GM12878 (cell line): Measurements from ENCODE around the gene PLEKHM1. TPM values are rescaled to one million over a fixed set of nuclear protein-coding genes. Genes with fewer than 3 reads are reported as not detected.
A peak's percentile ranks its signal among the peaks of the same experiment; 100 is the strongest.

Experiments used
- ATAC-seq: fragments of 200-7000 bp; cut with Tn5 transposase; 3 replicates; pipeline ENCODE4 v1.9.1; 2020; ENCODE audit warnings: mild to moderate bottlenecking, moderate library complexity
- BruUV-seq: library from RNA; stranded (reverse); fragments of 400-500 nt; replicated peaks from 2 replicates; lab custom pipeline; 2021; lab: Mats Ljungman, UMichigan
- CTCF ChIA-PET: fragments of 300-600 bp; sonication (Branson Sonifier 250); formaldehyde crosslinking; extraction: SDS; loops from one replicate; lab custom pipeline; 2021; ENCODE audit warnings: inconsistent platforms; lab: Yijun Ruan, JAX
- POLR2A ChIA-PET: fragments of 350-600 bp; formaldehyde crosslinking; extraction: SDS; loops from one replicate; lab custom pipeline; 2021; ENCODE audit warnings: inconsistent platforms; lab: Charles Lee
- RAD21 ChIA-PET: fragments of 300-600 bp; sonication (Branson Sonifier 250); formaldehyde crosslinking; loops from one replicate; lab custom pipeline; 2023; ENCODE audit warnings: antibody characterized with exemption; ENCODE audit not compliant: unreplicated experiment; lab: Charles Lee
- SMC1A ChIA-PET: fragments of 300-600 bp; sonication (Branson Sonifier 250); formaldehyde crosslinking; loops from one replicate; lab custom pipeline; 2023; ENCODE audit not compliant: unreplicated experiment, uncharacterized antibody; lab: Charles Lee
- DNase-seq: peaks from one replicate; pipeline ENCODE4 v3.0.0-alpha.2; 2011; ENCODE audit warnings: low read depth, low spot score
- FAIRE-seq: peaks from 3 replicates; lab custom pipeline; 2011; peaks lifted over from hg19 to GRCh38; lab: Jason Lieb, UNC
- H2AFZ ChIP-seq: 2 replicates; pipeline ENCODE4 v1.6.0; 2011; ENCODE audit warnings: low read depth, low read length, control low read depth; ENCODE audit not compliant: control insufficient read depth
- H3K27ac ChIP-seq: 2 replicates; pipeline ENCODE4 v1.5.1; 2011; ENCODE audit warnings: control low read depth; ENCODE audit not compliant: control insufficient read depth, insufficient read depth
- H3K27me3 ChIP-seq, 2 experiments: replicated peaks in 1 of 2; 2 replicates each; pipeline versions ENCODE4 v1.6.0 to v1.6.1; 2011; ENCODE audit warnings: low read length in 1 of 2; ENCODE audit not compliant: control insufficient read depth in 2 of 2, insufficient read depth in 2 of 2
- H3K36me3 ChIP-seq, 2 experiments: 2 replicates each; pipeline ENCODE4 v1.5.1; 2011; ENCODE audit warnings: low read length in 1 of 2; ENCODE audit not compliant: control insufficient read depth in 2 of 2, insufficient read depth in 2 of 2
- H3K4me1 ChIP-seq: 2 replicates; pipeline ENCODE4 v1.6.1; 2011; ENCODE audit warnings: mild to moderate bottlenecking, low read length, moderate library complexity, mixed read lengths; ENCODE audit not compliant: control insufficient read depth, insufficient read depth
- H3K4me2 ChIP-seq: 2 replicates; pipeline ENCODE4 v1.6.0; 2011; ENCODE audit warnings: control low read depth; ENCODE audit not compliant: control insufficient read depth, insufficient read depth
- H3K4me3 ChIP-seq: fragments of 200-600 bp; sonication (generic); 2 replicates; pipeline ENCODE4 v1.5.1; 2016
- H3K79me2 ChIP-seq: 2 replicates; pipeline ENCODE4 v1.6.0; 2011; ENCODE audit warnings: low read length; ENCODE audit not compliant: control insufficient read depth, insufficient read depth
- H3K9ac ChIP-seq: 2 replicates; pipeline ENCODE4 v1.8.0; 2011; ENCODE audit warnings: low read length, control low read depth, mixed read lengths; ENCODE audit not compliant: control insufficient read depth, insufficient read depth
- H3K9me3 ChIP-seq: replicated peaks from 3 replicates; pipeline ENCODE4 v1.5.1; 2011; ENCODE audit warnings: mild to moderate bottlenecking, low read length; ENCODE audit not compliant: control insufficient read depth, insufficient read depth
- H4K20me1 ChIP-seq: 2 replicates; pipeline ENCODE4 v1.6.0; 2011; ENCODE audit not compliant: control insufficient read depth, insufficient read depth
- ATF7 ChIP-seq: fragments of 450-650 bp; IDR thresholded peaks from 2 replicates; pipeline ENCODE4 v1.6.1; 2016; ENCODE audit warnings: low read depth, mild to moderate bottlenecking
- DPF2 ChIP-seq: fragments of 450-650 bp; IDR thresholded peaks from 2 replicates; pipeline ENCODE4 v1.6.1; 2017; ENCODE audit warnings: mild to moderate bottlenecking
- FOXM1 ChIP-seq: IDR thresholded peaks from 2 replicates; pipeline ENCODE4 v1.6.1; 2012; ENCODE audit warnings: low read depth, mild to moderate bottlenecking, inconsistent platforms, low read length, moderate library complexity
- KDM1A ChIP-seq: fragments of 200-600 bp; sonication (generic); IDR thresholded peaks from 2 replicates; pipeline ENCODE4 v1.6.1; 2016; ENCODE audit warnings: borderline replicate concordance
- NR2C2 ChIP-seq: IDR thresholded peaks from 2 replicates; pipeline ENCODE4 v1.6.1; 2011; ENCODE audit warnings: borderline replicate concordance, low read depth; ENCODE audit not compliant: control insufficient read depth, insufficient read length
- PKNOX1 ChIP-seq: fragments of 450-650 bp; IDR thresholded peaks from 2 replicates; pipeline ENCODE4 v1.6.1; 2016; ENCODE audit warnings: mild to moderate bottlenecking
- SIX5 ChIP-seq: IDR thresholded peaks from 2 replicates; pipeline ENCODE4 v1.6.1; 2011; ENCODE audit warnings: mild to moderate bottlenecking, low read depth, low read length, moderate library complexity; ENCODE audit not compliant: severe bottlenecking
- SMAD5 ChIP-seq: IDR thresholded peaks from 2 replicates; pipeline ENCODE4 v1.6.1; 2016; ENCODE audit warnings: antibody characterized with exemption, low read depth
- SMARCA5 ChIP-seq: fragments of 450-650 bp; IDR thresholded peaks from 2 replicates; pipeline ENCODE4 v1.6.1; 2017; ENCODE audit warnings: mild to moderate bottlenecking
- SRF ChIP-seq, 2 experiments: IDR thresholded peaks; 2 replicates each; pipeline ENCODE4 v1.6.1; 2011; ENCODE audit warnings: low read depth in 2 of 2, low read length in 2 of 2, mild to moderate bottlenecking in 1 of 2, moderate library complexity in 1 of 2
- WGBS: methylation state at CpG from one replicate; pipeline ENCODE4 v1.1.6; 2016; ENCODE audit warnings: low lambda C conversion rate; ENCODE audit not compliant: insufficient replicate concordance, insufficient coverage; ENCODE audit errors: missing lambda C conversion rate; 5-methylcytosine and 5-hydroxymethylcytosine counted together
- in situ Hi-C: fragments of 300-500 bp; cut with MboI; formaldehyde crosslinking; loops from 9 replicates; pipeline ENCODE4 v1.14.3; 2018; ENCODE audit warnings: mixed read lengths
- intact Hi-C: fragments of 100-400 bp; cut with micrococcal nuclease; formaldehyde crosslinking; loops from one replicate; pipeline ENCODE4 v1.14.2; 2022; ENCODE audit not compliant: unreplicated experiment
- polyA plus RNA-seq, 11 experiments: library from polyadenylated mRNA; depleted of rRNA in 4 of 11; unstranded in 6 of 11; stranded (reverse) in 5 of 11; fragments of >200 nt; fragmentation: Nextera tagmentation in 4 of 11; fragmentation: Illumina TruSeq in 1 of 11; extraction: Ambion mirVana in 4 of 11; extraction: Trizol in 1 of 11; gene quantifications; 1 replicate in 1 of 11; 2 replicates in 10 of 11; pipeline versions ENCODE4 v1.2.1 to v1.2.3, GENCODE V29; 2011 to 2016; ENCODE audit warnings: inconsistent platforms in 2 of 11, missing spikeins in 2 of 11, low read depth in 1 of 11
- total RNA-seq, 4 experiments: library from RNA; depleted of rRNA in 3 of 4; stranded (reverse); fragments of >200 nt in 3 of 4; fragmentation: Illumina TruSeq in 1 of 4; extraction: Trizol in 1 of 4; gene quantifications; 2 replicates each; pipeline versions ENCODE4 v1.2.1 to v1.2.3, GENCODE V29; 2013 to 2021

Gene PLEKHM1
- total and polyA plus RNA-seq, 10 of the 15 experiments (the other 5 are each of a cell fraction or from before 2014, with no cell fraction given), result 0.21 to 27.8 (median 9.4) TPM

DNA sequence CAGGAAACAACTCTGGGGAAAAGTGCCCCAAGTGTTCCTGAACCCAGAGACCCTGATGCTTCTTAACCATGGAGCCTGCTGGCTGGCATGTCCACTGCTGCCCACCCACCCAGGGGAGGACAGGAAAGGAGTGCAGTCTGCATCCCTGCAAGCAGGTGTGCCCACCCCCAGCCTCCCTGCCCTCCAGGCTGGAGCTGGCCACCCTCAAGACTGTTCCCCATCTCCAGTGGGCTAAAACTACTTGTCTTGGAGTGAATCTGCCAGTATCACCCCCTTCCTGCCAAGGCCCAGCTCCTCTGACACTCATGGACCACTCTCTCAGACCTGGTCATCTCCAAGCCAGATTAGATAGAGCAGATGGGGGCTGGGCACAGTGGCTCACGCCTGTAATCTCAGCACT lies 87.6 kb downstream of the PLEKHM1 start:
- Histone ChIP-seq H3K9me3 (no peaks in the 10 kb centered on the region), H4K20me1 (no peaks in the 10 kb centered on the region), H3K27me3 (no peaks in the 10 kb centered on the region), H2AFZ (no peak overlapping the region), H3K4me1 (peaks cover 4% of the 10 kb centered on the region; the same call in 1 of the 2 replicates), H3K9ac (no peak overlapping the region), H3K36me3 (peaks cover 18 to 23% of the 10 kb centered on the region in 2 experiments), H3K4me2 (no peak overlapping the region), H3K4me3 (no peak overlapping the region), H3K79me2 (peaks cover 4% of the 10 kb centered on the region), H3K27ac (no peak overlapping the region)
- in situ Hi-C loops, result loop anchor here (25.0 kb wide), 1 partner anchor 434 kb away; the partner anchor contains the start of gene SPPL2C
- WGBS, result 50% methylated on average over 1 of the region's 1 CpG
- POLR2A ChIA-PET, result no interaction called here
- TF ChIP-seq DPF2 (no peak), SMAD5 (no peak), NR2C2 (no peak)
- no peak for FAIRE-seq
- no peak for ATAC-seq
- intact Hi-C loops, result no loop called here
- no TSS peak for BruUV-seq
- SMC1A ChIA-PET, result no interaction called here
- RAD21 ChIA-PET, result no interaction called here
- DNase-seq, result no peak
- CTCF ChIA-PET, result no interaction called here

DNA sequence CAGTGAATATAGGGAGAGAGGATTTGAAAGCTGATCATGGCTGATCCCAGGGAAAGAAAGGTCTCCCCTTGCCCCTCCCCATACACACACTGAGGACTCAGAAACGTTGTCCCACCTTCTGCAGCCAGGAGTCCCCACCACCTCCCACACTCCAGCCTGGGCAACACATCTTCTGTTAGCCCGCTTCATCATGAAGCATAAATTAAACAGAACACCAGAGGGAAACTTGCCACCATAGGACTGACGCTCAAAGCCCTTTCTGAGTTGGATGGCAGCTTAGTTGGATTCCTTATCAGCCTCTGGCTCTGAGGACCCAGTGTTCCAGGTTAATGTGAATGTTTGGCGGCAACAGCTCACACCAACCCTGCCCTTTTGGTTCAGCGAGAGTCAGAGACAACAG lies 91.7 kb downstream of the PLEKHM1 start:
- H3K9me3 ChIP-seq, result no peaks in the 10 kb centered on the region
- CTCF ChIA-PET, result interaction anchor here (1.5 kb wide), 1 partner anchor 28 kb away, joined by 4 read pairs; no protein-coding TSS in a partner anchor
- H3K27ac ChIP-seq, result no peak overlapping the region
- no TSS peak for BruUV-seq
- H3K4me2 ChIP-seq, result no peak overlapping the region
- H3K27me3 ChIP-seq, result no peaks in the 10 kb centered on the region
- H3K4me1 ChIP-seq, result no peaks in the 10 kb centered on the region
- DNase-seq (no peak), FAIRE-seq (peak; percentile 7), ATAC-seq (no peak)
- POLR2A ChIA-PET, result no interaction called here
- no peak overlapping the region for H3K9ac ChIP-seq
- H4K20me1 ChIP-seq, result 0 out of 2 replicates have a peak, but pooled peaks cover 2% of the 10 kb centered on the region
- 90% methylated on average over 5 of the region's 5 CpGs for whole genome bisulfite sequencing
- no peaks in the 10 kb centered on the region for H3K79me2 ChIP-seq
- H3K4me3 ChIP-seq, result no peak overlapping the region
- SMC1A ChIA-PET, result interaction anchor here (0.7 to 1.9 kb wide), 2 partner anchors 8 to 27 kb away, joined by 3 to 6 read pairs; no protein-coding TSS in a partner anchor
- no peak for TF ChIP-seq KDM1A
- TF ChIP-seq SRF (IDR thresholded peaks at IDR 0.05; ENCODE audit: low read depth in 2 of 2, low read length in 2 of 2), result no peak
- TF ChIP-seq FOXM1, result no peak
- no peak for TF ChIP-seq ATF7
- no peak for TF ChIP-seq SMARCA5
- no peak for TF ChIP-seq PKNOX1
- no peak for TF ChIP-seq SIX5
- peaks cover 19 to 24% of the 10 kb centered on the region in 2 experiments for H3K36me3 ChIP-seq
- intact Hi-C loops (no loop called here), in situ Hi-C loops (no loop called here)
- H2AFZ ChIP-seq, result no peak overlapping the region
- RAD21 ChIA-PET, result no interaction called here
